Measurements from ENCODE around the gene ZNF536.

GRCh38 chr19:30358319-30358718 lies 13.9 kb upstream of the ZNF536 start:
- no peak for TF ChIP-seq CTCF (IDR thresholded peaks at IDR 0.05)
- no peak for TF ChIP-seq POLR2A (IDR thresholded peaks at IDR 0.05)
